GM12878 (cell line): Measurements from ENCODE around the gene OTX2. TPM values are rescaled to one million over a fixed set of nuclear protein-coding genes. Genes with fewer than 3 reads are reported as not detected.

Source experiments
- ATAC-seq: fragments of 200-7000 bp; cut with Tn5 transposase; 3 replicates; pipeline ENCODE4 v1.9.1; 2020; ENCODE audit warnings: mild to moderate bottlenecking, moderate library complexity
- BruUV-seq: library from RNA; stranded (reverse); fragments of 400-500 nt; replicated peaks from 2 replicates; lab custom pipeline; 2021; lab: Mats Ljungman, UMichigan
- CTCF ChIA-PET: fragments of 300-600 bp; sonication (Branson Sonifier 250); formaldehyde crosslinking; extraction: SDS; loops from one replicate; lab custom pipeline; 2021; ENCODE audit warnings: inconsistent platforms; lab: Yijun Ruan, JAX
- POLR2A ChIA-PET: fragments of 350-600 bp; formaldehyde crosslinking; extraction: SDS; loops from one replicate; lab custom pipeline; 2021; ENCODE audit warnings: inconsistent platforms; lab: Charles Lee
- RAD21 ChIA-PET: fragments of 300-600 bp; sonication (Branson Sonifier 250); formaldehyde crosslinking; loops from one replicate; lab custom pipeline; 2023; ENCODE audit warnings: antibody characterized with exemption; ENCODE audit not compliant: unreplicated experiment; lab: Charles Lee
- SMC1A ChIA-PET: fragments of 300-600 bp; sonication (Branson Sonifier 250); formaldehyde crosslinking; loops from one replicate; lab custom pipeline; 2023; ENCODE audit not compliant: unreplicated experiment, uncharacterized antibody; lab: Charles Lee
- DNase-seq: peaks from one replicate; pipeline ENCODE4 v3.0.0-alpha.2; 2011; ENCODE audit warnings: low read depth, low spot score
- FAIRE-seq: peaks from 3 replicates; lab custom pipeline; 2011; peaks lifted over from hg19 to GRCh38; lab: Jason Lieb, UNC
- H2AFZ ChIP-seq: 2 replicates; pipeline ENCODE4 v1.6.0; 2011; ENCODE audit warnings: low read depth, low read length, control low read depth; ENCODE audit not compliant: control insufficient read depth
- H3K27ac ChIP-seq: 2 replicates; pipeline ENCODE4 v1.5.1; 2011; ENCODE audit warnings: control low read depth; ENCODE audit not compliant: control insufficient read depth, insufficient read depth
- H3K27me3 ChIP-seq, 2 experiments: replicated peaks in 1 of 2; 2 replicates each; pipeline versions ENCODE4 v1.6.0 to v1.6.1; 2011; ENCODE audit warnings: low read length in 1 of 2; ENCODE audit not compliant: control insufficient read depth in 2 of 2, insufficient read depth in 2 of 2
- H3K36me3 ChIP-seq, 2 experiments: 2 replicates each; pipeline ENCODE4 v1.5.1; 2011; ENCODE audit warnings: low read length in 1 of 2; ENCODE audit not compliant: control insufficient read depth in 2 of 2, insufficient read depth in 2 of 2
- H3K4me1 ChIP-seq: 2 replicates; pipeline ENCODE4 v1.6.1; 2011; ENCODE audit warnings: mild to moderate bottlenecking, low read length, moderate library complexity, mixed read lengths; ENCODE audit not compliant: control insufficient read depth, insufficient read depth
- H3K4me2 ChIP-seq: 2 replicates; pipeline ENCODE4 v1.6.0; 2011; ENCODE audit warnings: control low read depth; ENCODE audit not compliant: control insufficient read depth, insufficient read depth
- H3K4me3 ChIP-seq: fragments of 200-600 bp; sonication (generic); 2 replicates; pipeline ENCODE4 v1.5.1; 2016
- H3K79me2 ChIP-seq: 2 replicates; pipeline ENCODE4 v1.6.0; 2011; ENCODE audit warnings: low read length; ENCODE audit not compliant: control insufficient read depth, insufficient read depth
- H3K9ac ChIP-seq: 2 replicates; pipeline ENCODE4 v1.8.0; 2011; ENCODE audit warnings: low read length, control low read depth, mixed read lengths; ENCODE audit not compliant: control insufficient read depth, insufficient read depth
- H3K9me3 ChIP-seq: replicated peaks from 3 replicates; pipeline ENCODE4 v1.5.1; 2011; ENCODE audit warnings: mild to moderate bottlenecking, low read length; ENCODE audit not compliant: control insufficient read depth, insufficient read depth
- H4K20me1 ChIP-seq: 2 replicates; pipeline ENCODE4 v1.6.0; 2011; ENCODE audit not compliant: control insufficient read depth, insufficient read depth
- CREB1 ChIP-seq: IDR thresholded peaks from 2 replicates; pipeline ENCODE4 v1.6.1; 2012; ENCODE audit warnings: low read depth, mild to moderate bottlenecking, inconsistent platforms
- EED ChIP-seq: sonication (generic); IDR thresholded peaks from 2 replicates; pipeline ENCODE4 v1.6.1; 2016; ENCODE audit warnings: antibody characterized with exemption, low read depth
- POU2F2 ChIP-seq: IDR thresholded peaks from 3 replicates; pipeline ENCODE4 v1.6.1; 2011; ENCODE audit warnings: low read depth, mild to moderate bottlenecking, low read length, borderline replicate concordance
- SREBF2 ChIP-seq: IDR thresholded peaks from 2 replicates; pipeline ENCODE4 v1.6.1; 2012; ENCODE audit warnings: mild to moderate bottlenecking, low read length
- WGBS: methylation state at CpG from one replicate; pipeline ENCODE4 v1.1.6; 2016; ENCODE audit warnings: low lambda C conversion rate; ENCODE audit not compliant: insufficient replicate concordance, insufficient coverage; ENCODE audit errors: missing lambda C conversion rate; 5-methylcytosine and 5-hydroxymethylcytosine counted together
- in situ Hi-C: fragments of 300-500 bp; cut with MboI; formaldehyde crosslinking; loops from 9 replicates; pipeline ENCODE4 v1.14.3; 2018; ENCODE audit warnings: mixed read lengths
- intact Hi-C: fragments of 100-400 bp; cut with micrococcal nuclease; formaldehyde crosslinking; loops from one replicate; pipeline ENCODE4 v1.14.2; 2022; ENCODE audit not compliant: unreplicated experiment
- polyA plus RNA-seq, 11 experiments: library from polyadenylated mRNA; depleted of rRNA in 4 of 11; unstranded in 6 of 11; stranded (reverse) in 5 of 11; fragments of >200 nt; fragmentation: Nextera tagmentation in 4 of 11; fragmentation: Illumina TruSeq in 1 of 11; extraction: Ambion mirVana in 4 of 11; extraction: Trizol in 1 of 11; gene quantifications; 1 replicate in 1 of 11; 2 replicates in 10 of 11; pipeline versions ENCODE4 v1.2.1 to v1.2.3, GENCODE V29; 2011 to 2016; ENCODE audit warnings: inconsistent platforms in 2 of 11, missing spikeins in 2 of 11, low read depth in 1 of 11
- total RNA-seq, 4 experiments: library from RNA; depleted of rRNA in 3 of 4; stranded (reverse); fragments of >200 nt in 3 of 4; fragmentation: Illumina TruSeq in 1 of 4; extraction: Trizol in 1 of 4; gene quantifications; 2 replicates each; pipeline versions ENCODE4 v1.2.1 to v1.2.3, GENCODE V29; 2013 to 2021

Gene OTX2
- total and polyA plus RNA-seq, 10 of the 15 experiments (the other 5 are each of a cell fraction or from before 2014, with no cell fraction given) = not detected

DNA sequence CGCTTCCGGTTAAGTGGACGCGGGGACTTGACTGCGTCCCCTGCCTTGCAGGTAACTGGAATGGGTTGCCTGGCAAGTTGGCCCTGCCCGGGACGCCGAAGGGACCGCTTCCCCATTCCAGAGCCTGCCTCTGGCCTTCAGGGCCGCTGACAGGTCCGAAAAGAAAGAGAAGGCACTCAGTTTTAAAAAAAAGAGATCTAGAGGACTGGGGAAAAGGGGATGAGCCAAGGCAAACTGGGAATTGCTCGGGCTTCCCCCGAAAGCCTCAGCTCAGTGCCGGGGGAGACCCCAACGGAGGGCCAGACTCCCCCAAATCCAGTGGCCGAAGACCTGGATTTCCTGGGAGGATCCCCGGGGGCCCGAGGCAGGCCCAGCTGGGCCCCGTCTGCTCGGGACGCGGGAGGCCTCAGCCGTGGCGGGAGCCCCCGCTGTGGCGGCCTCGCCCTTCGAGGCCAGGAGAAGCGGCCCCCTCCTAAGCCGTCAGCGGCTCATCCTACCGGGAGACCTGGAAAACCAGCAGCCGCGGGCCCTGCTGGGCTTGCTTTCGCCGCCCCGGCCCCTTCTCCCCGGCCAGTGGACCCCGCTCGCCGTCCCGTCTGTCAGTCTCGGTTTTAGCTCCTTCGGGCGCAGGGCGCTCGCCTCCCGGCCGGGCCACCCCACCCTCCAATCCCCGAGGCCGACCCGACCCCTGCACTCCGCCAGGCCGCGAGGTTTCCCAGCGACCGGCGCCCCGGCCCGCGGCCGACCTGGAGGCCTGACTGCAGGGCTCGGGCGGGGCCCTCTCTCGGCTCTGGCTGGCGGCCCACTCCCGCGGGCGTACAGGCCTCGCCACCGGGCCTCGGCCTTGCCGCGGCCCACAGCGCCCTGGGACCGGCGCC, 12.5 kb downstream of the OTX2 start:
- SMC1A ChIA-PET = no interaction called here
- 39% methylated on average over 36 of the region's 77 CpGs for WGBS
- RAD21 ChIA-PET = no interaction called here
- Histone ChIP-seq H3K4me2 (no peak overlapping the region), H3K9me3 (no peaks in the 10 kb centered on the region; the same call in 2 of the 3 replicates), H3K4me3 (no peak overlapping the region), H3K27me3 (peaks cover 10 to 21% of the 10 kb centered on the region in 2 experiments), H3K27ac (no peak overlapping the region), H4K20me1 (no peaks in the 10 kb centered on the region), H3K9ac (no peak overlapping the region), H3K36me3 (no peaks in the 10 kb centered on the region), H3K79me2 (no peaks in the 10 kb centered on the region), H2AFZ (no peak overlapping the region), H3K4me1 (no peaks in the 10 kb centered on the region)
- in situ Hi-C loops = no loop called here
- TF ChIP-seq POU2F2 = no peak
- no peak for TF ChIP-seq CREB1
- no peak for TF ChIP-seq EED
- POLR2A ChIA-PET = no interaction called here
- intact Hi-C loops = no loop called here
- FAIRE-seq (no peak), ATAC-seq (no peak), DNase-seq (no peak)
- BruUV-seq = no TSS peak
- CTCF ChIA-PET = no interaction called here

DNA sequence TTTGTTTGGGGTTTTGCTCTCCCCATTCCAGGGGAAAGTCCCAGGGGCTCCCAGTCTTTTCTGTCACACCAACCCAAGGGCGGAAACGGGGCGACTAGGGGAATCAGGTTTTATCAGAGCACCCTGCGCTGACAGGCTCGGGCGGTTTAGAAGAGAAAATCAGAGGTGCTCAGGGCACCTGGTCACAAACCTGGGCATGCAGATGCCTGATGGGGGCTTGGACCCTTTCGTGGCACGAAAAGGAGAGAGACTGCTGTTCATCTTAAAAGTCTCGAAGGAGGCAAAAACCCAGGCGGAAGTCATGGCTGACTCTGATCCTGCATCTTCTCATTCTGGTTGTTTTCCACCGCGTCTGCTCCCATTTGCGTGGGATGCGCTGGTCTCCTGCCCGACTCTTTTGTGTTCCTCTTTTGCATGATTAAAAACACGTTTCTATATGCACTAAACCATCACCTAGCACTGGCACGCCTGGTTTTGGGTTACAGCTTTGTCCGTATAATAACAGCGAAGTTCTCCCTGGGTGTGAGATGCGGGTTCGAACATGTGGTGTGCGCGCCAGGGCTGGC, 13.2 kb downstream of the OTX2 start:
- WGBS = 34% methylated on average over 23 of the region's 23 CpGs
- TF ChIP-seq SREBF2 = no peak
- no peak overlapping the region for H3K27ac ChIP-seq
- H3K9me3 ChIP-seq = no peaks in the 10 kb centered on the region; the same call in 2 of the 3 replicates
- H3K4me2 ChIP-seq = no peak overlapping the region
- H3K36me3 ChIP-seq = no peaks in the 10 kb centered on the region
- no TSS peak for BruUV-seq
- H3K4me1 ChIP-seq = no peaks in the 10 kb centered on the region
- no peaks in the 10 kb centered on the region for H4K20me1 ChIP-seq
- no peak overlapping the region for H3K9ac ChIP-seq
- H3K4me3 ChIP-seq = no peak overlapping the region
- ATAC-seq (no peak), DNase-seq (no peak), FAIRE-seq (no peak)
- ChIA-PET RAD21 (no interaction called here), SMC1A (no interaction called here), CTCF (no interaction called here), POLR2A (no interaction called here)
- peaks cover 8 to 21% of the 10 kb centered on the region in 2 experiments for H3K27me3 ChIP-seq
- H2AFZ ChIP-seq = no peak overlapping the region
- in situ Hi-C loops = no loop called here
- no peaks in the 10 kb centered on the region for H3K79me2 ChIP-seq
- intact Hi-C loops = no loop called here
